Fibroblast of lung (primary cell): ENCODE results near the gene CHST13. TPM values are rescaled to one million over a fixed set of nuclear protein-coding genes. Genes with fewer than 3 reads are reported as not detected.

Experiments used
- DNase-seq, 2 donors: peaks; one replicate each; pipeline versions ENCODE4 v3.0.0 to v3.0.0-alpha.2; 2010; ENCODE audit warnings: low read depth in 2 of 2
- H2AFZ ChIP-seq: 2 replicates; pipeline ENCODE4 v1.5.1; 2012; ENCODE audit warnings: low read length, control low read depth, inconsistent platforms
- H3K27ac ChIP-seq: 2 replicates; pipeline ENCODE4 v1.5.1; 2011; ENCODE audit warnings: low read length, control low read depth; ENCODE audit not compliant: insufficient read depth
- H3K27me3 ChIP-seq: 2 replicates; pipeline ENCODE4 v1.5.1; 2011; ENCODE audit warnings: mild to moderate bottlenecking, low read length; ENCODE audit not compliant: control insufficient read depth, insufficient read depth
- H3K36me3 ChIP-seq: 2 replicates; pipeline ENCODE4 v1.5.1; 2011; ENCODE audit warnings: low read length; ENCODE audit not compliant: control insufficient read depth, insufficient read depth
- H3K4me1 ChIP-seq: 2 replicates; pipeline ENCODE4 v1.5.1; 2011; ENCODE audit warnings: low read length; ENCODE audit not compliant: control insufficient read depth, insufficient read depth; ENCODE audit errors: extremely low read depth
- H3K4me2 ChIP-seq: 2 replicates; pipeline ENCODE4 v1.5.1; 2011; ENCODE audit warnings: low read length, control low read depth; ENCODE audit not compliant: insufficient read depth; ENCODE audit errors: extremely low read depth
- H3K4me3 ChIP-seq, 4 experiments: fragments of 200-600 bp in 1 of 4; sonication (generic) in 1 of 4; replicated peaks in 1 of 4; 2 replicates each; pipeline ENCODE4 v1.5.1; 2011 to 2016; ENCODE audit warnings: low read length in 4 of 4, low read depth in 3 of 4, mild to moderate bottlenecking in 3 of 4, control low read depth in 2 of 4, inconsistent platforms in 1 of 4, mixed read lengths in 1 of 4; ENCODE audit not compliant: insufficient read depth in 1 of 4; ENCODE audit errors: control extremely low read depth in 1 of 4
- H3K79me2 ChIP-seq: 2 replicates; pipeline ENCODE4 v1.5.1; 2012; ENCODE audit warnings: mild to moderate bottlenecking, low read length, inconsistent platforms; ENCODE audit not compliant: control insufficient read depth, insufficient read depth
- H3K9ac ChIP-seq: 2 replicates; pipeline ENCODE4 v1.5.1; 2011; ENCODE audit warnings: mild to moderate bottlenecking, low read length, control low read depth; ENCODE audit not compliant: insufficient read depth
- H3K9me3 ChIP-seq: 2 replicates; pipeline ENCODE4 v1.5.1; 2012; ENCODE audit warnings: low read depth, low read length; ENCODE audit not compliant: control insufficient read depth, insufficient read depth
- H4K20me1 ChIP-seq: 2 replicates; pipeline ENCODE4 v1.5.1; 2011; ENCODE audit warnings: low read length; ENCODE audit not compliant: control insufficient read depth, insufficient read depth; ENCODE audit errors: extremely low read depth
- EZH2 ChIP-seq: IDR thresholded peaks from 2 replicates; pipeline ENCODE4 v1.5.1; 2012; ENCODE audit warnings: low read length, control low read depth, mild to moderate bottlenecking; ENCODE audit errors: missing control alignments
- polyA plus RNA-seq, 2 donors: library from polyadenylated mRNA; depleted of rRNA in 1 of 2; stranded (reverse) in 1 of 2; unstranded in 1 of 2; fragments of >200 nt; gene quantifications; 2 replicates each; pipeline ENCODE4 v1.2.1, GENCODE V29; 2011 to 2012; ENCODE audit warnings: missing spikeins in 1 of 2
- total RNA-seq: library from RNA; depleted of rRNA; stranded (reverse); fragments of >200 nt; gene quantifications from 2 replicates; pipeline ENCODE4 v1.2.1, GENCODE V29; 2014
- TF ChIP-seq, protein P1 (sequence below), 2 donors: IDR thresholded peaks in 1 of 2; conservative IDR thresholded peaks in 1 of 2; 1 replicate in 1 of 2; 2 replicates in 1 of 2; pipeline ENCODE4 v1.5.1; 2011 to 2012; ENCODE audit warnings: low read length in 2 of 2, control low read depth in 1 of 2, inconsistent platforms in 1 of 2, low read depth in 1 of 2, mild to moderate bottlenecking in 1 of 2

CHST13 gene
- total and polyA plus RNA-seq, 2 donors (not counting 1 experiment from before 2014, with no cell fraction given), result under 0.01 TPM; not detected in 1

DNA sequence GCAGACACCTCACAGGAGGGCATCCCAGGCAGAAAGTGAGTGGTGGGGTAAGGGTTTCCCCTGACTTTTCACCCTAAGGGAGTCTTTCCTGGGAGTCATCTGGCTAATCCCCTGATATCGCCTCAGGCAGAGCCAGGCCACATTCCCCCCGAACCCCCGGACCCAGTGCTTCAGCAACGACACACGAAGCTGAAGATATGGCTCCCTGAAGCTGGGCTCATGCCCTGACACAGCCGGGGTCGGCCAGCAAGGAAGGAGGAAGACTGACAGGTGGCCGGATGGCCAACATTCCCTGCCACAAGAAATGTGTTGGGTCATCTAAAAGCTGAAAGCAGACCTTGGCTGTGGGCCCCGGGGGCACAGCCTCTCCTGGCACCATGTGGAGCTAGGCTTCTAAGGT lies 14.4 kb downstream of the CHST13 start:
- Histone ChIP-seq H3K9me3 (no peaks in the 10 kb centered on the region), H2AFZ (no peak overlapping the region), H3K9ac (no peak overlapping the region), H3K36me3 (no peaks in the 10 kb centered on the region), H3K4me1 (peaks cover 15% of the 10 kb centered on the region), H3K27ac (no peak overlapping the region), H3K79me2 (no peaks in the 10 kb centered on the region), H3K4me3 (no peak overlapping the region), H3K4me2 (no peak overlapping the region), H3K27me3 (peaks cover 26% of the 10 kb centered on the region), H4K20me1 (no peaks in the 10 kb centered on the region)
- no peak for DNase-seq
- TF ChIP-seq, protein P1, sequence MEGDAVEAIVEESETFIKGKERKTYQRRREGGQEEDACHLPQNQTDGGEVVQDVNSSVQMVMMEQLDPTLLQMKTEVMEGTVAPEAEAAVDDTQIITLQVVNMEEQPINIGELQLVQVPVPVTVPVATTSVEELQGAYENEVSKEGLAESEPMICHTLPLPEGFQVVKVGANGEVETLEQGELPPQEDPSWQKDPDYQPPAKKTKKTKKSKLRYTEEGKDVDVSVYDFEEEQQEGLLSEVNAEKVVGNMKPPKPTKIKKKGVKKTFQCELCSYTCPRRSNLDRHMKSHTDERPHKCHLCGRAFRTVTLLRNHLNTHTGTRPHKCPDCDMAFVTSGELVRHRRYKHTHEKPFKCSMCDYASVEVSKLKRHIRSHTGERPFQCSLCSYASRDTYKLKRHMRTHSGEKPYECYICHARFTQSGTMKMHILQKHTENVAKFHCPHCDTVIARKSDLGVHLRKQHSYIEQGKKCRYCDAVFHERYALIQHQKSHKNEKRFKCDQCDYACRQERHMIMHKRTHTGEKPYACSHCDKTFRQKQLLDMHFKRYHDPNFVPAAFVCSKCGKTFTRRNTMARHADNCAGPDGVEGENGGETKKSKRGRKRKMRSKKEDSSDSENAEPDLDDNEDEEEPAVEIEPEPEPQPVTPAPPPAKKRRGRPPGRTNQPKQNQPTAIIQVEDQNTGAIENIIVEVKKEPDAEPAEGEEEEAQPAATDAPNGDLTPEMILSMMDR (conservative IDR thresholded peaks at IDR 0.05 in 1 of 2, IDR thresholded peaks at IDR 0.05 in 1 of 2; ENCODE audit: low read depth in 1 of 2, low read length in 2 of 2), result no peak
- no peak for TF ChIP-seq EZH2

DNA sequence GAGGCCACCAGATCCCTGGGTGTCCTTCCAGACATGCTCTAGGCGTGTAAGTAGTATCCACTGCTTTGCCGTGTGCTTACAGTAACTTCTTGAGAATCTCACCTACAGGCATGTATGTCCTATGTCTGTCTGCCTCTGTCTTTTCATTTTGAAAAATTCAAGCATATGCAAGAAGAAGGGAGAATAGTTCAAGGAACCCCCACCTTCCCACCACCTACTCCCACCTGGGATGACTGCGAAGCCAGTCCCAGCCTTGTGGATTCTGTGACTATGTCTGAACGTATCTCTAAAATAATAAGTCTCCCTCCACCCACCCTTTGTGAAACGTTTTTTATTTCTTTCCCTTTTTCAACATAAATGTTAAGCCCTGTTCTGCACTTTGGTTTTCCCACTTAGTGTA lies 15.0 kb downstream of the CHST13 start:
- no peak for DNase-seq
- no peaks in the 10 kb centered on the region for H3K79me2 ChIP-seq
- H3K27me3 ChIP-seq, result peaks cover 26% of the 10 kb centered on the region
- no peak overlapping the region for H3K27ac ChIP-seq
- no peak overlapping the region for H3K4me2 ChIP-seq
- H3K36me3 ChIP-seq, result no peaks in the 10 kb centered on the region
- no peaks in the 10 kb centered on the region for H4K20me1 ChIP-seq
- peaks cover 15% of the 10 kb centered on the region for H3K4me1 ChIP-seq
- TF ChIP-seq EZH2, result no peak
- TF ChIP-seq, protein P1 (conservative IDR thresholded peaks at IDR 0.05 in 1 of 2, IDR thresholded peaks at IDR 0.05 in 1 of 2; ENCODE audit: low read depth in 1 of 2, low read length in 2 of 2), result no peak
- no peak overlapping the region for H2AFZ ChIP-seq
- H3K4me3 ChIP-seq, result no peak overlapping the region
- no peak overlapping the region for H3K9ac ChIP-seq
- no peaks in the 10 kb centered on the region for H3K9me3 ChIP-seq

DNA sequence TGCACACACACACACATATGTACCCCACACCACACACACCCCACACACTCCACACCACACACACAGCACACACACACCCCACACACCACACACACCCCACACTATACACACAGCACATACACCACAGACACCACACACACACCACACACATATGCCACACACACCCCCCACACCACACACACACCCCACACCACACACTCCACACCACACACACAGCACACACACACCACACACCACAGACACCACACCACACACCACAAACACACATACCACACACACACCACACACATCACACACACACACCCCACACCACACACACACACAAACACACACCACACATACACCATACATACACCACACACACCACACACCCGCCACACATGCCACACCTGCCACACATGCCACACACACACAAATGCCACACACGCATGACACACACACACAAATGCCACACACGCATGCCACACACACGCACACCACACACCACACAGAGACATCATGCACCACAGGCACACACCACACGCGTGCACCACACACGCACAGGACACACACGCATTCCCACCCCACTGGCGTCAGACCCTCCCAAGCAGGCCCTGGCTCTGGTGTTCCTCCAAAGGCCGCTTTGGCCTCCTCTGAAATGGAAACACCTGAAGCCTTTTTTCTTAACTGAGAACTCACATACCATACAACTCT lies 15.7 kb downstream of the CHST13 start:
- Histone ChIP-seq H2AFZ (no peak overlapping the region), H3K4me2 (no peak overlapping the region), H3K27ac (peak overlapping the region; percentile 26), H3K9ac (no peak overlapping the region), H3K9me3 (no peaks in the 10 kb centered on the region), H4K20me1 (no peaks in the 10 kb centered on the region), H3K36me3 (no peaks in the 10 kb centered on the region), H3K27me3 (peaks cover 21% of the 10 kb centered on the region), H3K4me1 (peaks cover 15% of the 10 kb centered on the region), H3K79me2 (no peaks in the 10 kb centered on the region), H3K4me3 (no peak overlapping the region)
- no peak for DNase-seq
- TF ChIP-seq, protein P1 (conservative IDR thresholded peaks at IDR 0.05 in 1 of 2, IDR thresholded peaks at IDR 0.05 in 1 of 2; ENCODE audit: low read depth in 1 of 2, low read length in 2 of 2), result no peak
- no peak for TF ChIP-seq EZH2
